GM18505 (cell line): Measurements from ENCODE around the gene GNL2.
"Not testable (repeated sequence)": the region's sequence is repeated elsewhere in the genome, so short reads cannot be mapped to it uniquely, and the experiment has no call there.

Experiments
- ATAC-seq: cut with Tn5 transposase; IDR thresholded peaks from one replicate; pipeline ENCODE4 v1.9.1; 2021; ENCODE audit not compliant: unreplicated experiment
- POLR2A ChIP-seq: IDR thresholded peaks from 4 replicates; pipeline ENCODE4 v1.6.1; 2011; ENCODE audit warnings: borderline replicate concordance; ENCODE audit not compliant: insufficient read depth, insufficient read length; ENCODE audit errors: extremely low read depth

Gene GNL2

DNA sequence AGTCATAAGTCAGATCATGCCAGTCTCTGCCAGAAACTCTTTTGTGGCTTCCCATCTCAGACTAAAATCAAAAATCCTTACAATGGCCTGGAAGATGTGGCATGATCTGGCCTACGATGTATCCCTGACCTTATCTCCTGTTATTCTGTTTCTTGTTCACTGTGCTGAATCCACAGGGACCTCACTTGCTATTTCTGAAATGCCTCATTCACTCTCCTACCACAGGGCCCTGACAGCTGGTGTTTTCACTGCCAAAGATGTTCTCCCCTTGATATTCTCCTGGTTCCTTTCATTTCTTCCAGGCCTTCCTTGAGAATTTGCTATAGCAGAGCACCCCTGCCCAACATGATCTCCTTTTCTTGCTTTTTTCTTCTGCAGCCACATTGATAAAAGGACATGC is 37.3 kb downstream of the GNL2 start:
- no peak for ATAC-seq
- no peak for TF ChIP-seq POLR2A

DNA sequence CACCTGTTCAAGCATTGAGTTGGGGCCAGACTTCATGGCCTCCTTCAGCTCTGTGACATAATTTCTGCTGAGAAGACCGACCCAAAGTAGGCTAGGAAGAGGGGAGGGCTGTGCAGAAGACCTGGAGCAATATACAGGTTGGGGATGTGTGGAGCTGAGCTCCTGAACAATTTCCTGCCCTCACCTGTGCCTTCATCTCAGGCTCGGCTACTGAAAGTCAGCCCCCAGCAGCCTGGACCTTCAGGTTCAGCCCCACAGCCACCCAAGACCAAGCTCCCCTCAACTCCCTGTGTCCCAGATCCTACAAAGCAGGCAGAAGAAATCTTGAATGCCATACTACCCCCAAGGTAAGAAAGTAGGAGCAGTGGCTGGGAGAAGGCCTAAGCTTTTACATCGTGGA is 38.3 kb downstream of the GNL2 start:
- no peak for ATAC-seq
- no peak for TF ChIP-seq POLR2A

DNA sequence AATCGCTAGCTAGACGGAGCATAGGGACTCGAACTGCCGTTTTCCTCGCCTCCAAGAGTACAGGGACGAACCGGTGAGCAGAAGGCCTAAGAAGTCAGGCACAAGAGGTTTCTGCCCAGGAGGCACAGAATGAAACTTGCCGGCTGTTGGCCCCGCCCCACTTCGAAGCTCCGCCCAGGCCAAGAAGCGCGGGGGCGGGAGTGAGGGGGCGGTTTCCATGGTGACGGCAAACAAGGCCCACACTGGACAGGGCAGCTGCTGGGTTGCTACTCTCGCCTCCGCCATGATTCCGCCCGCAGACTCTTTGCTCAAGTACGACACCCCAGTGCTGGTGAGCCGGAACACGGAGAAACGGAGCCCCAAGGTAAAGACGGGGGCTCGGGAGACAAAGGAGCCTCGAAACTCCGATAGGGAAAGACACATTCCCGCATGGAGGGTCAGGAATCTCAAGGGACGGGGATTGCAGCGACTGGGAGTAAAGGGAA is 39.0 kb downstream of the GNL2 start, which contains the start of gene DNALI1:
Gene DNALI1 (plus strand): TSS at position 229 of the 485 bp plus-strand sequence. CDS start 55 bp downstream, at position 284.
- ATAC-seq, result no peak
- no peak for TF ChIP-seq POLR2A

DNA sequence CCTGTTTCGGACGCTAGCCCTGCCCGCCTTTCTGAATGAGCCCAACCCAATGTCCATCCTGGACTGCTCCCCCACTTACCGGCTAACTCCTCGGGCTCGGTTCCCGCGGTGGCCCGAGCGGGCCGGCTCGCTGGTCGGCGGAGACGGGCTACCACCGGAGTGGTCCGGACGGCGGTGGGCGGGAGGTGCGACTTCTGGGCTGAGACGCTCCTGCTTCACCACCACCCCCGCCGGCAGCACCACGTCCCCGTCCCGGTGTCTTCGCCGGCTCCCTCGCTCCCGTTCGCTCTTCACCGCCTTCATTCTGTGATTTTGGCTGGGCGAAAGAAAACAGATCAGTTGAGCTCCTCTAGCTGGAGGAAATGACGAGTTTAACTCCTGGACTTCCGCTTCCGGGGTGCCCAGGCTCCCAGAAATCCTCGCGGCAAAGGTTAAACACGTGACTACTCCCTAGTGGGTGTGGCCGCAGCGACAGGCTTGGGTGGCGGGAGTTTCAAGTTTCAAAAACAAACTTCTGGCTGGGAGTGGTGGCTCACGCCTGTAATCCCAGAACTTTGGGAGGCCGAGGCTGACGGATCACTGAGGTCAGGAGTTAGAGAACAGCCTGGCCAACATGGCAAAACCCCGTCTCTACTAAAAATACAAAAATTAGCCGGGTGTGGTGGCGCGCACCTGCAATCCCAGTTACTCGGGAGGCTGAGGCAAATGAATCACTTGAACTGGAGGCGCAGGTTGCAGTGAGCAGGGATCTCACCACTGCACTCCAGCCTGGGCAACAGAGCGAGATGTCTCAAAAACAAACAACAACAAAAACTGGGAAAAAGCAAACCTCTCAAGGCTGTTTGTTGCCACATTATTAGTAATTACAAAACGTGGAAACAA is 41.6 kb downstream of the GNL2 start, which contains the start of gene SNIP1:
Gene SNIP1 (minus strand): TSS at position 367 of the 882 bp plus-strand sequence. CDS start 64 bp downstream, at position 303.
- peak; percentile 82 for TF ChIP-seq POLR2A
- peak; percentile 82 for ATAC-seq

DNA sequence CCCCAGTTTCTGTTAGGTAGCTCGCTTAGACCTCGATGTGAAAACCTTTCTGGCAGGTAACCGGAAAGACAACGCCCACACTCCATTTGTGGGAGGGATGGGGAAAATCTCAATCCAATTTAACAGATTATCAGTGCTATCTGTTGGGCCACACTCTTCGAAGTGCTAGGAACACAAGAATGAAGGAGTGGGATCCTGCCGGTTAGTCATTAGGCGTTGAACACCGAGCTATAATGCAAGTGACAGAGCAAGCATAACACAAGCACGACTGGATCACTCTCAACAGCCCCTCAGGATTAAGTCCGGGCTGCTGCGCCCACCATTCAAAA is 42.2 kb downstream of the GNL2 start:
- ATAC-seq, result no peak

DNA sequence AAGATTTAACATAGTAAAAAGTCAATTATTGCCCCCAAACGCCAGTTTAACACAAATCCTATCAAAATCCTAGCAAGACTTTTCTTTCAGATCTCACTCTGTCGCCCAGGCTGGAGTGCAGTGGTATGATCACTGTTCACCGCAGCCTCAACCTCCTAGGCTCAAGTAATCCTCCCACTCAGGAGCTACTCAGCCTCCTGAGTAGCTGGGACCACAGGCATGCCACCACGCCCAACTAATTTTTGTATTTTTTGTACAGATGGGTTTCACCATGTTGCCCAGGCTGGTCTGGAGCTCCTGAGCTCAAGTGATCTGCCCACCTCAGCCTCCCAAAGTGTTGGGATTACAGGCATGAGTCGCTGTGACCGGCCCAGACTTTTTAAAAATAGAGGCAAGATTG is 46.4 kb downstream of the GNL2 start:
- TF ChIP-seq POLR2A, result no peak
- ATAC-seq, result no peak

More for the DNA sequence above, 42.2 kb downstream of the GNL2 start:
- TF ChIP-seq POLR2A, result no peak

DNA sequence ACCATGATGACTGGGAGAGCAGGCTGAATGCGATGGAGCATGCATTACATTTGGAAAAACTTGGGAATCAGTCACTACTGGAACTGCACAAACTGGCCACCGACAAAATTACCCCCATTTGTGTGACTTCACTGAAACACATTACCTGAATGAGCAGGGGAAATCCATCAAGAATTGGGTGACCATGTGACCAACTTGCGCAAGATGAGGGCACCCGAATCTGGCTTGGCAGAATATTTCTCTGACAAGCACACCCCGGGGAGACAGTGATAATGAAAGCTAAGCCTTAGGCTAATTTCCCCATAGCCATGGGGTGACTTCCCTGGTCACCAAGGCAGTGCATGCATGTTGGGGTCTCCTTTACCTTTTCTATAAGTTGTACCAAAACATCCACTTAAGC is 50.7 kb downstream of the GNL2 start:
- ATAC-seq, result no peak
- no peak for TF ChIP-seq POLR2A

DNA sequence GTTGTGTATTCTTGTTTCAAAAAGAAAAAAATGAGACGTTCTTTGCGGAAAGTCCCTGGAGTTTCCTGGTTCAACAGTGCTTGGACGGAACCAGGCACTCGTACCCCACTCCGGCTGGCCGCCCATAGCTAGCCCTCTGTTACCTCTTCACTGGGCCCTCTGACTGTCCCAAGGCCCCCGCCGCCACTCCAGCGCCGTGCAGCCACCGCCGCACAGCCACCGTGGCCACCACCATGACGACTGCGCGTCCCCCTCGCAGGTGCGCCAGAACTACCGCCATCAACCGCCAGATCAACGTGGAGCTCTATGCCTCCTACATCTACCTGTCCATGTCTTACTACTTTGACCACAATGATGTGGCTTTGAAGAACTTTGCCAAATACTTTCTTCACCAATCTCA is 51.2 kb downstream of the GNL2 start:
- no peak for ATAC-seq
- no peak for TF ChIP-seq POLR2A

DNA sequence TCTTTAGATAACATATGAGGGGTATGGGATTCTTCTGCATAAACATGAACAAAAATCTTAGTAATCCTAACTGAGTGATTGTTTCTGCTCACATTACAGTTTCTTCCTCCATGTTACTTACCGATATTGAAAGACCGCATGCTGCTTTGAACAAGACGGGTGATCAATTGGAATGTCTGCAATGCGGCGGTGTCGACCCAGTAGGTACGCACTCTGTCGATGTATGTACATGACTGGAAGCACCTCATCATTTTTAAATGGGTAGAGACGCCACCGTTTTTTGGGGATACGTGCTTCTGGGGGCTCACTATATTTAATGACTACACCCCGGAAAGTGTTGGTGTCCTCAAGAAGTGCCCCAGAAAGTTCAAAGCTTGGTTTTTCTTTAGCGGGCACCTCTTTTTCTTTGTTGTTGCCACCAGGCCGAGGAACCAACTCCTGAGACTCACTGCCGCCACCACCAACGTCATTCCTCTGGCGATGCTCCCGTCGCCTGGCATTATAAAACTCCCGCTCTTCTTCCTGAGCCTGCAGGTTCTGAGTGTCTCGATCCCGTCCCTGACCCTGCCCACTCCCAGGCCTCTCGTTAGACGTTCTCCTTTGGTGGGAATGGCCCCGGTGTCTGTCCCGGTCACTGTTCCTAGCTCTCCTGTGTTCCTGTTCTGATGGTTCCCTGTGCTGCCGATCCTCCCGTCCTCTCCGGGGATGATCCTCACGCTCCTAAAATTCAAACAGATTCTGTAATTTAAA is 55.5 kb downstream of the GNL2 start:
- TF ChIP-seq POLR2A, result no peak
- ATAC-seq, result no peak

DNA sequence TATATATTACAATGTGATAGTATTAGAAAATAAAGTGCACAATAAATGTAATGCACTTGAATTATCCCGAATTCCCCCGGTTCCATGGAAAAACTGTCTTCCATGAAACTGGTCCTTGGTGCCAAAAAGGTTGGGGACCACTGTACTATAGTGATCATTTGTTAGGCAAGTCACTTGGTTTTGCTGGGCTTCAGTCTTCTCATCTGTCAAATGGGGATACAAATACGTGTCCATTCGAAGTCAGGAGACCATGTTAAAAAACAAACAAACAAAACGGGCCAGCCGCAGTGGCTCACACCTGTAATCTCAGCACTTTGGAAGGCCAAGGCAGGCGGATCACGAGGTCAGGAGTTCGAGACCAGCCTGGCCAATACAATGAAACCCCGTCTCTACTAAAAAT is 56.6 kb downstream of the GNL2 start:
- ATAC-seq, result not testable (repeated sequence)

DNA sequence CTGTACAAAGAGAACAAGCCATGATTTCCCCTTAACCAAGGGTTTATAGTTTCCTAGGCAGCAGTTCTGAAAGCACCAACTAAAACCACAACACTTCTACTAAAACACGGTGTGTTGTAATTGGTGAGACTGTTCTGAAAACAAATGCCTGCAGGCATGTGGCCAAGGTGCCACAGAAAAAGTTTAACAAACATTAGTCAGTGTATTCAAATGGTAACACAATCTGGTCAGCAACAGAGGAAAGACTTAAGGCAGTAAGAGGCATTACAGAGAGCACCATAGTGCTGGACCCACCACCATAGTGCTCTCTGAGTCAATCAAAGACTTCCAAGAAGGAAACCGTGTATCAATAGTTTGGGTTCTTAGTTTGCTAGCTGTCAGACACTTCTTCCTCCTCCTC is 58.4 kb downstream of the GNL2 start:
- no peak for ATAC-seq
- TF ChIP-seq POLR2A, result no peak

DNA sequence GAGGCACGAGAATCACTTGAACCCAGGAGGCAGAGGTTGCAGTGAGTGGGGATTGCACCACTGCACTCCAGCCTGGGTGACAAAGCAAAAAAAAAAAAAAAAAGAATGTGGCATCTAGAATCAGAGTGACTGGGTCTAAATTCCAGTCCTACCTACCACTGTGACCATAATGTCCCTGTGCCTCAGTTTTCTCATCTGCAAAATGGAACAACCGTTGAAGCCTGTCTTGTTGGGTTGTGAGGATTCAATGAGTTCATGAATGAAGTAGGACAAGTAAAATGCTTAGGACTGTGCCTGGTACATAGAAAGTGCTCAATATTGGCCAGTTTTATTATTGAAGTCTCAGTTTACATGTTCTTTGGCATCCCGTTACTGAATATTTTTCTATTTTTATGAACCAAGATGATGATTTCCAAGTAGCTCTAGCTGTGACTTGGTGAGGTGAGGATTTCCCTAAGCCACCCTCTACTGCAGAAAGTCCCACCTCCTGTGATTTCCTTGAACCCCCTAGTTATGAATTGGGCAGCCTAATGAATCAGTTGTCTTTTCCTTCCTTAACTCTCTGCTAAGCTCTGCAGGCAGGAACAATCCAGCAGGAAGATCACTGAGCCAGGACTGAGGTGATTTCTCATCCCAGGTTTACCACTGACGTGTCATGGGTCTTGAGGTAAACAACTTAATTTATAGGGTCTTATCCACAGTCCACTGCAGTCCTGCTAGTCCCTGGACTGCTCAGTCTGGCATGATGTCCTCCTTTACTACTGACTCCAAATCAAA is 62.2 kb downstream of the GNL2 start:
- no peak for ATAC-seq
- no peak for TF ChIP-seq POLR2A

DNA sequence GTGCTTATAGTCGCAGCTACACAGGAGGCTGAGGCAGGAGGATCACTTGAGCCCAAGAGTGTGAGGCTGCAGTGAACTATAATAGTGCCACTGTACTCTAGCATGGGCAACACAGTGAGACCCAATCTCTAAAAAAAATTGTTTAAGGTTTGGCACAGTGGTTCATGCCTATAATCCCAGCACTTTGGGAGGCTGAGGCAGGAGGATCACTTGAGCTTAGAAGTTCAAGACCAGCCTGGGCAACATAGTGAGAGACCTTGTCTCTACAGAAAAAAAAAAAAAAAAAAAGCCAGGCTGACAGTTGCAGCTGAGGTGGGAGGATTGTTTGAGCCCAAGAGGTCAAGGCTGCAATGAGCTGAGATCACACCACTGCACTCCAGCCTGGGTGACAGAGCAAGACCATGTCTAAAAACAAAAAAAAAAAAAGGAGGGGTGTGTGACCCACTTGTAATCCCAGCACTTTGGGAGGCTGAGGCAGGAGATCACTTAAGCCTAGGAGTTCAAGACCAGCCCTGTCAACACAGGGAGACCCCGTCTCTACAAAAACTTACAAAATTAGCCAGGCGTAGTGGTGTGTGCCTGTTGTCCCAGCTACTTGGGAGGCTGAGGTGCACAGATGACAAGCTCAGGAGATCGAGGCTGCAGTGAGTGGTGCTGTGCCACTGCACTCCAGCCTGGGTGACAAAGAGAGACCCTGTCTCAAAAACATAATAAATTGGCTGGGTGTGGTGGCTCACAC is 63.1 kb downstream of the GNL2 start:
- not testable (repeated sequence) for ATAC-seq

DNA sequence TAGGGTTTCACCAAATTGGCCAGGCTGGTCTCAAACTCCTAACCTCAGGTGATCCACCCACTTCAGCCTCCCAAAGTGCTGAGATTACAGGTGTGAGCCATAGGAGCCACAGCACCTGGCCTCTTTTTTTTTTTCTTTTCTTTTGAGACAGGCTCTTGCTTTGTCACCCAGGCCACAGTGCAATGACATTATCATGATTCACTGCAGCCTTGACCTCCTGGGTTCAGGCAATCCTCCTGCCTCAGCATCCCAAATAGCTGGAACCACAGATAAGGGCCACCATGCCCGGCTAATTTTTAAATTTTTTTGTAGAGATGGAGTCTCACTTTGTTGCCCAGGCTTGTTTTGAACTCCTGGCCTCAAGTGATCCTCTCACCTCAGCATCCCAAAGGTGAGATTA is 65.8 kb downstream of the GNL2 start:
- not testable (repeated sequence) for ATAC-seq
